ENCODE data around the gene PUS1. TPM values are rescaled to one million over a fixed set of nuclear protein-coding genes. Genes with fewer than 3 reads are reported as not detected.
"Not testable (repeated sequence)": the region's sequence is repeated elsewhere in the genome, so short reads cannot be mapped to it uniquely, and the experiment has no call there.

PUS1 gene
- total RNA-seq, 1 experiment from 2014 or later, result 103 TPM

GRCh38 chr12:131950182-131950913, 21.3 kb downstream of the PUS1 start:
- Histone ChIP-seq H3K27me3 (replicated peaks; ENCODE audit: insufficient read depth, low read depth, low read length, poor library complexity) (no peaks in the 10 kb centered on the region), H3K9me3 (ENCODE audit: low read depth, low read length, poor library complexity, severe bottlenecking) (no peaks in the 10 kb centered on the region), H3K36me3 (ENCODE audit: insufficient read depth, low read length, poor library complexity, severe bottlenecking) (no peaks in the 10 kb centered on the region), H3K4me3 (ENCODE audit: low read depth, low read length, poor library complexity, severe bottlenecking) (peak overlapping the region; percentile 97), H3K27ac (ENCODE audit: low read depth, low read length, poor library complexity, severe bottlenecking) (peak overlapping the region; percentile 92), H3K4me1 (ENCODE audit: insufficient read depth, low read length, poor library complexity, severe bottlenecking) (peaks cover 4% of the 10 kb centered on the region)
- intact Hi-C loops (cut with micrococcal nuclease; ENCODE audit: unreplicated experiment), result loop anchor here (5.0 kb wide), 1 partner anchor 37 kb away; no protein-coding TSS in a partner anchor
- no TSS peak for BruUV-seq (replicated peaks)
- TF ChIP-seq CTCF (conservative IDR thresholded peaks at IDR 0.05; ENCODE audit: low read depth, low read length) (no peak), EZH2 (IDR thresholded peaks at IDR 0.05; ENCODE audit: borderline replicate concordance, low read depth, low read length, poor library complexity, severe bottlenecking) (no peak)
- DNase-seq (ENCODE audit: low spot score), result peak; percentile 35
- ChIA-PET POLR2A (ENCODE audit: low non-redundant PET) (no interaction called here), CTCF (no interaction called here)

GRCh38 chr12:131953810-131954209, 24.7 kb downstream of the PUS1 start:
- intact Hi-C loops (cut with micrococcal nuclease; ENCODE audit: unreplicated experiment), result loop anchor here (5.0 kb wide), 1 partner anchor 33 kb away; no protein-coding TSS in a partner anchor
- H3K27ac ChIP-seq (ENCODE audit: low read depth, low read length, poor library complexity, severe bottlenecking); CTCF ChIA-PET; DNase-seq (ENCODE audit: low spot score); H3K4me3 ChIP-seq (ENCODE audit: low read depth, low read length, poor library complexity, severe bottlenecking); H3K9me3 ChIP-seq (ENCODE audit: low read depth, low read length, poor library complexity, severe bottlenecking); H3K36me3 ChIP-seq (ENCODE audit: insufficient read depth, low read length, poor library complexity, severe bottlenecking); H3K27me3 ChIP-seq (replicated peaks; ENCODE audit: insufficient read depth, low read depth, low read length, poor library complexity); H3K4me1 ChIP-seq (ENCODE audit: insufficient read depth, low read length, poor library complexity, severe bottlenecking); BruUV-seq (replicated peaks); POLR2A ChIA-PET (ENCODE audit: low non-redundant PET): not testable (repeated sequence)

GRCh38 chr12:131954460-131954859, 25.4 kb downstream of the PUS1 start:
- CTCF ChIA-PET; DNase-seq (ENCODE audit: low spot score); H3K4me1 ChIP-seq (ENCODE audit: insufficient read depth, low read length, poor library complexity, severe bottlenecking); POLR2A ChIA-PET (ENCODE audit: low non-redundant PET); H3K27me3 ChIP-seq (replicated peaks; ENCODE audit: insufficient read depth, low read depth, low read length, poor library complexity); H3K9me3 ChIP-seq (ENCODE audit: low read depth, low read length, poor library complexity, severe bottlenecking); H3K4me3 ChIP-seq (ENCODE audit: low read depth, low read length, poor library complexity, severe bottlenecking); BruUV-seq (replicated peaks); H3K27ac ChIP-seq (ENCODE audit: low read depth, low read length, poor library complexity, severe bottlenecking); H3K36me3 ChIP-seq (ENCODE audit: insufficient read depth, low read length, poor library complexity, severe bottlenecking): not testable (repeated sequence)
- intact Hi-C loops (cut with micrococcal nuclease; ENCODE audit: unreplicated experiment), result loop anchor here (5.0 kb wide), 1 partner anchor 33 kb away; no protein-coding TSS in a partner anchor

GRCh38 chr12:131959116-131959515, 30.0 kb downstream of the PUS1 start:
- intact Hi-C loops (cut with micrococcal nuclease; ENCODE audit: unreplicated experiment), result no loop called here
- no peaks in the 10 kb centered on the region for H3K4me1 ChIP-seq (ENCODE audit: insufficient read depth, low read length, poor library complexity, severe bottlenecking)
- POLR2A ChIA-PET (ENCODE audit: low non-redundant PET), result no interaction called here
- no peak overlapping the region for H3K4me3 ChIP-seq (ENCODE audit: low read depth, low read length, poor library complexity, severe bottlenecking)
- TF ChIP-seq EZH2 (IDR thresholded peaks at IDR 0.05; ENCODE audit: borderline replicate concordance, low read depth, low read length, poor library complexity, severe bottlenecking) (no peak), CTCF (conservative IDR thresholded peaks at IDR 0.05; ENCODE audit: low read depth, low read length) (no peak)
- DNase-seq (ENCODE audit: low spot score), result no peak
- CTCF ChIA-PET, result no interaction called here
- no TSS peak for BruUV-seq (replicated peaks)
- peaks cover 15% of the 10 kb centered on the region for H3K36me3 ChIP-seq (ENCODE audit: insufficient read depth, low read length, poor library complexity, severe bottlenecking)
- no peak overlapping the region for H3K27ac ChIP-seq (ENCODE audit: low read depth, low read length, poor library complexity, severe bottlenecking)
- no peaks in the 10 kb centered on the region for H3K27me3 ChIP-seq (replicated peaks; ENCODE audit: insufficient read depth, low read depth, low read length, poor library complexity)
- H3K9me3 ChIP-seq (ENCODE audit: low read depth, low read length, poor library complexity, severe bottlenecking), result no peaks in the 10 kb centered on the region

All from A673 (cell line).